Adrenal gland (tissue), 5 donors: ENCODE results near the gene SNED1.

Experiments
- CTCF ChIP-seq, 6 experiments: fragments of 450-650 bp in 4 of 6; fragments of 200-600 bp in 2 of 6; sonication (generic) in 1 of 6; IDR thresholded peaks; 1 replicate in 5 of 6; 2 replicates in 1 of 6; pipeline versions ENCODE4 v1.5.1 to v1.8.0; 2016 to 2021; ENCODE audit warnings: antibody characterized with exemption in 6 of 6, mild to moderate bottlenecking in 2 of 6, moderate library complexity in 1 of 6
- POLR2A ChIP-seq, 2 donors: fragments of 450-650 bp; IDR thresholded peaks; one replicate each; pipeline ENCODE4 v1.6.1; 2017; ENCODE audit warnings: antibody characterized with exemption in 2 of 2, mild to moderate bottlenecking in 2 of 2, moderate library complexity in 1 of 2
- donor health status: DM: no; HTN: no; CAD: no.

DNA sequence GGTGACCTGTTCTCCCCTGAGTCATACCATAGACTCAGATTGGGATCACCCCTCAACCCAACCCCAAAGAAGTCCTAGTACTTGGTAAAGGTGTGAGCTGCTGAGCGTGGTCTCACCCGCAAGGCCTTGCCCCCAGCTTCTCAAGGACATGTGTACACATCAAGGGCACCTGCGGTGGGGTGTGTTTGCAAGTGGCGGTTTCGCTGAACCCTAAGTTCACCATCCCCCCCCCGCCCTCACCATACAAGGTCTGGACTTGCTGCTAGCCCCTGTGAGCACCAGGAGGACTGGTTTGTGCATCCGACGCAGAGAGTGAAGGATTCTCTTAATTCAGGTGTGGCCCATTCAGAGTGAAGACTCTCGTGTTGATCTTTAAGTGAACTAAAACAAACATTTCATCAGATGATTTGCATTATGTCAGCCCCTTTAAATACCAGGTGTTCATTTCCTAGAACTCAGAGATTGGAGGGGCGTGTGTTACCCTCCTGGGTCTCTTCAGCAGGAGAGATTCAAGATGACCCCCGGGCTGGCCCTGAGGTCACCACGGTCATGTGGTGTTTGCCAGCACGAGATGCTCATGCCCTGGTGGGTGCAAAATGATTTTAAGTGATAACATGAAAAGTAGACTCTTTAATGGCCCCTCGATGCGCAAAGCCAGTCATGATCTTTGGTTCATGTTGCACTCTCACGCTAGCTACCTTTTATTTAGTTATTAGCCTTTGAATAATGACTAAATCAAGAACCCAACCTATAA is 75.8 kb downstream of the SNED1 start:
- TF ChIP-seq POLR2A (IDR thresholded peaks at IDR 0.05) (no peak), CTCF (IDR thresholded peaks at IDR 0.05) (no peak)
